ENCODE data around the gene DIAPH2. TPM values are rescaled to one million over a fixed set of nuclear protein-coding genes. Genes with fewer than 3 reads are reported as not detected.

DIAPH2 gene
- total RNA-seq, 1 experiment from 2014 or later = 10.4 TPM

DNA sequence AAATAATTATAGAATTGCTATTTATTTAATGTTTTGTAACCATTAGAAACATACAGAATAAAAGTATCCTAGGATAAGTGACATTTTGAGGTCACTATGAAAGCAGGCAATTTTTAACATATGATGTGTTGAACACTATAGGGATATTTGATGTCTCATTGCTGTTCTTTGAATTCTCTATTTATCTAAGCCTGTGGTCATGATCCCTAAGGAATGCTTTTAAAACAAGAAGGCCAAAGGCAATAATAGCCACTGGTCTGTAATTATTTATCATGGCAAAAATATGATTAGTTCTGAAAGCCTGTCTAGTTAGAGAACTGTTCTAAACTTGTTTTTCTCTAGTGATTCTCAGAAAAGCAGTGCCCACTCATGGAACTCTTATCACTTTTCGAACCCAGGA, 385.7 kb downstream of the DIAPH2 start:
- intact Hi-C loops (cut with micrococcal nuclease; ENCODE audit: unreplicated experiment) = no loop called here
- CTCF ChIA-PET = no interaction called here

DNA sequence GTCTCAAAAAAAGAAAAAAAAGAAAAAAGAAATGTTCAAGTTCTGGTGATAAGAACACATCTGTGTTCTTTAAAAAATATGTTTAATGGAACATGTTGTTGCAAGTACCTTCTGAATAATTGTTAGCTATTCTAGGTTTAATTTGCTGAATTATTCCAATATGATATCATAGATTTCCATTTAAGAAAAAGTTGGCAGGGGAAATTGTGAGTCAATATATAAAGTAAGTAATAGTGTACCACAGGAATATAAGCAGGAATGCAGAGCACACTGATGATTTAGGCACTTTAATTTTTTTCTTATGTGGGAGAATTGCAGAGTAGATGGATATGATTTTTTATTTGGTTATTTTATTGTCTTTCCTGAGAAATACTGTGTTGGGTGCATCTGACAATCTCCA, 389.8 kb downstream of the DIAPH2 start:
- CTCF ChIA-PET = no interaction called here
- no peaks in the 10 kb centered on the region for H3K36me3 ChIP-seq (ENCODE audit: insufficient read depth, low read length, poor library complexity, severe bottlenecking)
- POLR2A ChIA-PET (ENCODE audit: low non-redundant PET) = no interaction called here
- no peak for DNase-seq (ENCODE audit: low spot score)
- peaks cover 3% of the 10 kb centered on the region for H3K27me3 ChIP-seq (replicated peaks; ENCODE audit: insufficient read depth, low read depth, low read length, poor library complexity)
- TF ChIP-seq, protein P1, sequence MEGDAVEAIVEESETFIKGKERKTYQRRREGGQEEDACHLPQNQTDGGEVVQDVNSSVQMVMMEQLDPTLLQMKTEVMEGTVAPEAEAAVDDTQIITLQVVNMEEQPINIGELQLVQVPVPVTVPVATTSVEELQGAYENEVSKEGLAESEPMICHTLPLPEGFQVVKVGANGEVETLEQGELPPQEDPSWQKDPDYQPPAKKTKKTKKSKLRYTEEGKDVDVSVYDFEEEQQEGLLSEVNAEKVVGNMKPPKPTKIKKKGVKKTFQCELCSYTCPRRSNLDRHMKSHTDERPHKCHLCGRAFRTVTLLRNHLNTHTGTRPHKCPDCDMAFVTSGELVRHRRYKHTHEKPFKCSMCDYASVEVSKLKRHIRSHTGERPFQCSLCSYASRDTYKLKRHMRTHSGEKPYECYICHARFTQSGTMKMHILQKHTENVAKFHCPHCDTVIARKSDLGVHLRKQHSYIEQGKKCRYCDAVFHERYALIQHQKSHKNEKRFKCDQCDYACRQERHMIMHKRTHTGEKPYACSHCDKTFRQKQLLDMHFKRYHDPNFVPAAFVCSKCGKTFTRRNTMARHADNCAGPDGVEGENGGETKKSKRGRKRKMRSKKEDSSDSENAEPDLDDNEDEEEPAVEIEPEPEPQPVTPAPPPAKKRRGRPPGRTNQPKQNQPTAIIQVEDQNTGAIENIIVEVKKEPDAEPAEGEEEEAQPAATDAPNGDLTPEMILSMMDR (conservative IDR thresholded peaks at IDR 0.05; ENCODE audit: low read depth, low read length) = no peak
- TF ChIP-seq EZH2 (IDR thresholded peaks at IDR 0.05; ENCODE audit: borderline replicate concordance, low read depth, low read length, poor library complexity, severe bottlenecking) = no peak
- no peaks in the 10 kb centered on the region for H3K9me3 ChIP-seq (ENCODE audit: low read depth, low read length, poor library complexity, severe bottlenecking)
- intact Hi-C loops (cut with micrococcal nuclease; ENCODE audit: unreplicated experiment) = no loop called here
- no peak overlapping the region for H3K27ac ChIP-seq (ENCODE audit: low read depth, low read length, poor library complexity, severe bottlenecking)
- H3K4me3 ChIP-seq (ENCODE audit: low read depth, low read length, poor library complexity, severe bottlenecking) = no peak overlapping the region
- BruUV-seq (replicated peaks) = no TSS peak
- H3K4me1 ChIP-seq (ENCODE audit: insufficient read depth, low read length, poor library complexity, severe bottlenecking) = no peaks in the 10 kb centered on the region

More for the DNA sequence above, 385.7 kb downstream of the DIAPH2 start:
- H3K27ac ChIP-seq (ENCODE audit: low read depth, low read length, poor library complexity, severe bottlenecking) = no peak overlapping the region
- TF ChIP-seq EZH2 (IDR thresholded peaks at IDR 0.05; ENCODE audit: borderline replicate concordance, low read depth, low read length, poor library complexity, severe bottlenecking) = no peak
- no peaks in the 10 kb centered on the region for H3K9me3 ChIP-seq (ENCODE audit: low read depth, low read length, poor library complexity, severe bottlenecking)
- no TSS peak for BruUV-seq (replicated peaks)
- H3K27me3 ChIP-seq (replicated peaks; ENCODE audit: insufficient read depth, low read depth, low read length, poor library complexity) = no peaks in the 10 kb centered on the region
- no peak for DNase-seq (ENCODE audit: low spot score)
- no peak overlapping the region for H3K4me3 ChIP-seq (ENCODE audit: low read depth, low read length, poor library complexity, severe bottlenecking)
- no peaks in the 10 kb centered on the region for H3K4me1 ChIP-seq (ENCODE audit: insufficient read depth, low read length, poor library complexity, severe bottlenecking)
- POLR2A ChIA-PET (ENCODE audit: low non-redundant PET) = no interaction called here
- H3K36me3 ChIP-seq (ENCODE audit: insufficient read depth, low read length, poor library complexity, severe bottlenecking) = no peaks in the 10 kb centered on the region

DNA sequence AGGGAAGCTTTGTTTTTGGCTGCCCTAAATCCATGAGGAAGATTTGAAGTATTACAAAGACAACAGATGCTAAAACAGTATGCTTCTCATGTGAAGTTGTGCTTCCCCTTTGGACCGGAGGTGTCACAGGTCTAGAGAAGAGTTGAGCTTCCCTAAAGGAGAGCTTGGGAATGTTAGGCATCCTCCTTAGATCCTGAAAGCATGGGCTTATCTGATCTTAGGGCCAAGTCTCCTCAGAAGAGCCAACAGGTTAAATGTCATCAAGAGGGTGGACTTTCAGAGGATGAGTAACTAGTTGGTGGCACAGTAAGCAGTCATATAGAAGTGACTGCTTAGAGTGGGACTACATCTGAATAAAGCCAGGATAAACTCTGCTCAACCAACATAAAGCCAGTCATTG, 404.5 kb downstream of the DIAPH2 start:
- H3K27me3 ChIP-seq (replicated peaks; ENCODE audit: insufficient read depth, low read depth, low read length, poor library complexity) = no peaks in the 10 kb centered on the region
- CTCF ChIA-PET = no interaction called here

DNA sequence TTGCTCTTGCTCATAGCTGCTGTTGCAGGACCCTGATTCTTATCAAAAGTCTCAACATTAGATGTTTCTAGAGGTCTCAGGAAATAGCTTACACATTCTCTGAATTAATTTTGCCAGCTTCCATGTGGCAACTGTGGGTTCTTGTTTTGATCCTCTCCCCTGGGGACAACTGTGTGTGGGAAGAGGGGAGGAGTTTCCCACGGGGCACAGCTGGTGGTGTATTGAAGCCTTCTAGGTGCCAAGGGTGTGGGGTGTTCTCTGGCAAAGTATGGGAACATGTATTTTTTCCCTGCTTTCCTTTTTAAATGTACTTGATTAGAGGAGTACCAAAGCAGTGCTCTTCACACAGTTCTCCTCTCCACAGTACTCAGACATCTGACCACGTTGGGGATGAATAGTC, 411.7 kb downstream of the DIAPH2 start:
- ChIA-PET CTCF (no interaction called here), POLR2A (ENCODE audit: low non-redundant PET) (no interaction called here)
- Histone ChIP-seq H3K36me3 (ENCODE audit: insufficient read depth, low read length, poor library complexity, severe bottlenecking) (no peaks in the 10 kb centered on the region), H3K4me1 (ENCODE audit: insufficient read depth, low read length, poor library complexity, severe bottlenecking) (peaks cover 7% of the 10 kb centered on the region), H3K9me3 (ENCODE audit: low read depth, low read length, poor library complexity, severe bottlenecking) (no peaks in the 10 kb centered on the region), H3K4me3 (ENCODE audit: low read depth, low read length, poor library complexity, severe bottlenecking) (no peak overlapping the region), H3K27ac (ENCODE audit: low read depth, low read length, poor library complexity, severe bottlenecking) (no peak overlapping the region), H3K27me3 (replicated peaks; ENCODE audit: insufficient read depth, low read depth, low read length, poor library complexity) (peaks cover 4% of the 10 kb centered on the region)
- peak; percentile 59 for DNase-seq (ENCODE audit: low spot score)
- intact Hi-C loops (cut with micrococcal nuclease; ENCODE audit: unreplicated experiment) = no loop called here
- no TSS peak for BruUV-seq (replicated peaks)
- no peak for TF ChIP-seq EZH2 (IDR thresholded peaks at IDR 0.05; ENCODE audit: borderline replicate concordance, low read depth, low read length, poor library complexity, severe bottlenecking)
- TF ChIP-seq, protein P1 (conservative IDR thresholded peaks at IDR 0.05; ENCODE audit: low read depth, low read length) = no peak

More for the DNA sequence above, 404.5 kb downstream of the DIAPH2 start:
- Histone ChIP-seq H3K9me3 (ENCODE audit: low read depth, low read length, poor library complexity, severe bottlenecking) (no peaks in the 10 kb centered on the region), H3K27ac (ENCODE audit: low read depth, low read length, poor library complexity, severe bottlenecking) (no peak overlapping the region), H3K4me3 (ENCODE audit: low read depth, low read length, poor library complexity, severe bottlenecking) (no peak overlapping the region), H3K4me1 (ENCODE audit: insufficient read depth, low read length, poor library complexity, severe bottlenecking) (no peaks in the 10 kb centered on the region), H3K36me3 (ENCODE audit: insufficient read depth, low read length, poor library complexity, severe bottlenecking) (no peaks in the 10 kb centered on the region)
- no TSS peak for BruUV-seq (replicated peaks)
- intact Hi-C loops (cut with micrococcal nuclease; ENCODE audit: unreplicated experiment) = no loop called here
- POLR2A ChIA-PET (ENCODE audit: low non-redundant PET) = no interaction called here
- TF ChIP-seq EZH2 (IDR thresholded peaks at IDR 0.05; ENCODE audit: borderline replicate concordance, low read depth, low read length, poor library complexity, severe bottlenecking) = no peak
- TF ChIP-seq, protein P1 (conservative IDR thresholded peaks at IDR 0.05; ENCODE audit: low read depth, low read length) = no peak
- DNase-seq (ENCODE audit: low spot score) = no peak
